OCI-M2 (cell line): ENCODE results near the gene EPSTI1.
"Not testable (repeated sequence)": the region's sequence is repeated elsewhere in the genome, so short reads cannot be mapped to it uniquely, and the experiment has no call there.

ENCODE experiments used
- DNase-seq: peaks from one replicate; lab custom pipeline; 2025; ENCODE audit not compliant: unreplicated experiment; lab: John Stamatoyannopoulos, UW

EPSTI1 gene, protein sequence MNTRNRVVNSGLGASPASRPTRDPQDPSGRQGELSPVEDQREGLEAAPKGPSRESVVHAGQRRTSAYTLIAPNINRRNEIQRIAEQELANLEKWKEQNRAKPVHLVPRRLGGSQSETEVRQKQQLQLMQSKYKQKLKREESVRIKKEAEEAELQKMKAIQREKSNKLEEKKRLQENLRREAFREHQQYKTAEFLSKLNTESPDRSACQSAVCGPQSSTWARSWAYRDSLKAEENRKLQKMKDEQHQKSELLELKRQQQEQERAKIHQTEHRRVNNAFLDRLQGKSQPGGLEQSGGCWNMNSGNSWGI

DNA sequence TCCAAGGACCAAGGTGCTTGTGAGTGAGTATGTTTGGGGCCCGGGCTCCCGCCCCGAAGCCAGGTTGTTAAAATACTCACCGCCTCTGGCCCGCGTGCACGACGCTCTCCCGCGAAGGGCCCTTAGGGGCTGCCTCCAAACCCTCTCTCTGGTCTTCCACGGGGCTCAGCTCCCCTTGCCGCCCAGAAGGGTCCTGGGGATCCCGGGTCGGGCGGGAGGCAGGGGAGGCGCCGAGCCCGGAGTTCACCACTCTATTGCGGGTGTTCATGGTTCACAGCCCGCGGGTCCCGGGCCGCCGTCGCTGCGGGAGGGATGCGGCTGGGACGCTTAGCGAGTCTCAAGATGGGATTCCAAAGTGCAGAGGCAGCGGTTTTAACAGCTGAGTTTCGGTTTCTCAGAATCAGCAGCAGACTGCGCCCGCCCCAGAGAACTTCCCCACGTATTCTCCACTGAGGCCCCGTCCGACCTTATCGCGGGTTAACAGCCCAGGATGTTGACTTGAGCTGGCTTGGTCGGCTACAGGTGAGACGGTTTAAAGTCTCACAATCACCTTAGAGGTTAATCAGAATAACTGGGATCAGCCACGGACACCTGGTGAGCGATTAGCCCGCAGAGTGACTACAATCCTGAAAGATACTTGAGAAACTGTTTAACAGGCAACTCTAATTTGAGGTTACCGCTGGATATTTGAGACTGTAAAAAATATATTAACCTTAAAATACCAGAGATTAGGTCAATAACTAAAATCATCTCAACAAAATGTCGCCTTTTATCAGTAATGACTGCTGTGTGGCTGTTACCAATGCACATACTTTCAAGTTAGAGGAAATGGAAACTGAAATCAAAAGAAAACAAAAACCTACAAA, at the start of gene EPSTI1:
Gene EPSTI1, minus strand, starts transcription at position 344 of the 866 bp plus-strand sequence. Its CDS starts 76 bp downstream, at position 268.
- DNase-seq: no peak

DNA sequence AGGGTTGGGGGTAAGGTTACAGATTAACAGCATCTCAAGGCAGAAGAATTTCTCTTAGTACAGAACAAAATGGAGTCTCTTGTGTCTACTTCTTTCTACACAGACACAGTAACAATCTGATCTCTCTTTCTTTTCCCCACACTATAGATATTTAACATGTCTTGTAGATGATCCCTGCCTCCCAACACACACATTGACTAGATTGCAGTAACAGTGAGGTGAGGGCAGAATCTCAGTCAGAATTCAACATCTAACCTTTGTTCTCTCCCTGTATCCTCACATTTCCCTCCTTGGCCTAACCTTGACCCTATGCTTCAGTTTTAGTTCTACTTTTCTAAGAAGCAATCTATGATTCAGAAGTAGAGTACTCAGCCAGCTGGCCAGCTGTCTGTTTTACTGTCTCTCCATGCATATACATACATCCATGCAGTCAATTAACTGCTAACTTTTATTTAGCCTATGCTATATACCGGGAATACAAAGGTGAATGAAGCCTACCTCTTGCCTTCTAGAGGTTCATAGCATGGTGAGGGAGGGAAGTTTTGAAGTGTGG, 49.4 kb upstream of the EPSTI1 start:
- no peak for DNase-seq

DNA sequence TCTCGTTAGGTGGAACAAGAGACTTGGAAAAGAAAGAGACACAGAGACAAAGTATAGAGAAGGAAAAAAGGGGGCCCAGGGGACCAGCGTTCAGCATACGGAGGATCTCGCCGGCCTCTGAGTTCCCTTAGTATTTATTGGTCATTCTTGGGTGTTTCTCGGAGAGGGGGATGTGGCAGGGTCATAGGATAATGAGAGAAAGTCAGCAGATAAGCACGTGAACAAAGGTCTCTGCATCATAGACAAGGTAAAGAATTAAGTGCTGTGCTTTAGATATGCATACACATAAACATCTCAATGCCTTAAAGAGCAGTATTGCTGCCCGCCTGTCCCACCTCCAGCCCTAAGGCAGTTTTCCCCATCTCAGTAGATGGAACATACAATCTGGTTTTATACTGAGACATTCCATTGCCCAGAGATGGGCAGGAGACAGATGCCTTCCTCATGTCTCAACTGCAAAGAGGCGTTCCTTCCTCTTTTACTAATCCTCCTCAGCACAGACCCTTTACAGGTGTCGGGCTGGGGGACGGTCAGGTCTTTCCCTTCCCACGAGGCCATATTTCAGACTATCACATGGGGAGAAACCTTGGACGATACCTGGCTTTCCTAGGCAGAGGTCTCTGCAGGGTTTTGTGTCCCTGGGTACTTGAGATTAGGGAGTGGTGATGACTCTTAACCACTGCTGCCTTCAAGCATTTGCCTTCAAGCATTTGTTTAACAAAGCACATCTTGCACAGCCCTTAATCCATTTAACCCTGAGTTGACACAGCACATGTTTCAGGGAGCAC, 48.7 kb upstream of the EPSTI1 start:
- not testable (repeated sequence) for DNase-seq

DNA sequence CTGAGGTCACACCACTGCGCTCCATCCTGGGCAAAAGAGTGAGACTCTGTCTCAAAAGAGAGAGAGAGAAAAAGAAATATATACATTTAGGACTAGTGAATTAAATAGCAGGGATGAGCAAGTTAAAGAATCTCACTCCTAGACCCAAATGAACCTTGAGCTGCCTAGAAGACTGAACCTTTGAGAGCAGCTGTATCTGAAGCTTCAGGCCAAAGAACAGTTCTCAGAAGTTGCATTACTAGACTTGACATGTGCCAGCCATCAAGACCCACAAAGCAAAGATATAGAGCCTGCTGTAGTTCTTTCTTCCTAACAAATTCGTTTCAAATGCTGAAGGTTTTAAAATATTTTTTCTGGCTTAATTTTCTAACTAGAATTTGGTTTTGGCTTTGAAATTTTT, 47.9 kb upstream of the EPSTI1 start:
- DNase-seq: no peak

DNA sequence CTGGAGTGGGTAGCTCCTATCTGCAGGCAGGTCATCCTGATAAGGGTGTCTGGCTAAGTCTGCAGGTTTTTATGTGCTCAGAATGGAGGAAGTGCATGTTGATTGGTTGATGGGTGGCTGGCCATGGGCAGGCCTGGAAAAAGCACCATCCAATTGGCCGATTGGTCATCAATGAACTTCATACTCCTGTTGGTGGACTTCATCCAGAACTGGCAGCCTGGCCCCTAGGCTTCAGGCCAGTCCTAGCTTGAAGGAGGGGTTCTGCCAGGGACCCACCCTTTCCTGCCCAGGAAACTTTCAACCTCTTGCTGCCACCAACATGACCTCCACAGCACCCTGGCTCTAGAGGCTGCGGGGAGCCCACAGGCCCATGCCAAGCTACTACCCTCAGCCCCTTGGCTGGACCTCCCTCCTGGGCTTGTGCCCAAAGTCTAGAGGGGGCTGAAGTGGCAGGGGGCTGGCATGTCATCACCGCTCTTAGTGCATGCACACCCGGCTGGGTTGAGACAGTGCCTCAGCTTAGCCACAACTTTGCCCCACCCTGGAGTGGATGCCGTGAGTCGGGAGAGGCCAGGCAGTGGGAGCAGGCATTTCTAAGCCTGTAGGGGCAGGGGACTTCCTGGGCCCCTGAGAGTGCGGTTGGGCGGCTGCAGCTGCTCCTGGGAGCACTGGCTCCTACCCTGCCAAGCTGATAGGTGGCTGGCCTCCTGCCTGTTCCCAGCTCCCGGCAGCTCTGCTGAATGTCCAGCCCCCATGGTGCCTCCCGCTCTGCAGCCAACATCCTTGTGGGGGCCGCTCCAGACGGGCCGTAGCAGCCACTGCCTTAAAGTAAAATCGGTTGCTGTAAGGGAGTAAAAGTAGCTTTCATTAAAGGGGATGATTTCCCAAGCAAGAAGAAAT, 44.6 kb upstream of the EPSTI1 start:
- no peak for DNase-seq

DNA sequence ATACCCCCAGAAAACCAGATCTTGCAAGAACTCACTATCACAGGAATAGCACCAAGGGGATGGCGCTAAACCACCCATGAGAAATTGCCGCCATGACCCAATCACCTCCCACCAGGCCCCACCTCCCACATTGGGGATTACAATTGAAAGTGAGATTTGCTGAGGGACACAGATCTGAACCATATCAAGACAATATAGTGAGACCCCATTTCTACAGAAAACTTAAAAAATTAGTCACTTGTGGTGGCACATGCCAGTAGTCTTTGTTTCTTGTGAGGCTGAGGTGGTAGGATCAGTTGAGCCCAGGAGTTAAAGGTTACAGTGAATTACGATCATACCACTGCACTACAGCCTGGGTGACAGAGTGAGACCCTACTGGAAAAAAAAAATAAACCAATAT, 41.0 kb upstream of the EPSTI1 start:
- no peak for DNase-seq

DNA sequence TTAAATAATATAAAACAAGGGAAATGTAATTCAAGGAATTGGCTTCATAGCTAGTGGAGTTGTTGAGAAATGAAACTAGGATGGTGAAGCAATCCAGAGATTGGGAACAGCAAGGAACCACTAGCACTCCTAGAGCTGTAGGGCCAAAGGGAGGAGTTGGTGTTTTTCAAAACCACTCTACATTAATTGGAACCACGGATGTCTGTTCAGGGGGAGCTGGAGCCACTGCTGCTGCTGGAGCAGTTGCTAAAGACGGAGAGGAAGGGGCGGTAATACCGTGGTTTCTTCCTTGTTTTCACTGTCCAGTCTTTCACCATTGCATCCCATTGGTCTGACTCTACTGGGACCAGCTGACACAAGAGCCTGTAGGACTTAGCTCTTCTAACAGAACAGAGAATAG, 39.8 kb upstream of the EPSTI1 start:
- DNase-seq: no peak

DNA sequence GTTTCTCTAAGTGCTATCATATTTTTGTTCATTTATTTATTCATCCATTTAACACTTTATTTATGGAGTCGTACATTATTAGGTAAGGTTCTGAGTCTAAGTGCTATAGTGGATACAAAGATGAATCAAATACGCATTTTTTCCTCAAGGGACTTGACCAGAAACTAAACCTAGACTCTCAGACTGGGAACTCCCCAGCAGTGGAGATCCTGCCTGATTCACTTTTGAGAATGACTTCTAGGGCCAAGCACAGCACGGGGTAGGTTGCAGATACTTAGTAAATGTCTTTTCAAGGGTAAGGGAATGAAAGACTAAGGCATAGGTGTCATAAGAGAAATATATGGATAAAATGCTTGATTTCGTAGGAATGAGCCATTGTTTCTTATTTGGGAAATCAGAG, 38.5 kb upstream of the EPSTI1 start:
- no peak for DNase-seq

DNA sequence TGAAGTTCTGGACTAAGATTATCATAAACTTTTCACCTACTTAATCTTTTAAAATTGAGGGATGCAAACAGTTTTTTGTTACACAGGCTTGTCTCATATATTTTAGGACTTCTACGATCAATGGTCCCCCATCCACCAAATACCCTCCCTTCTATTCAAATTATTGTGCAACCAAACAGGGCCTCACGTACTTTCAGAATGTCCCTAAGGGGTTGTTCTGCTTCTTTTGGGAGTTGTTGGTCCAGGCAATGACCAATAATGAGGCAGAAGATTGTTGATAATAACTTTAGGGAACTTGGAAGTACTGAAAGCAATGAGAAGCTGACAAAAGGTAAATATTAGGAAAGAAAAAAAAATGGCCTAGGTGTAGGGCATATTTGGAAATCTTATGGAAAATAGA, 34.2 kb upstream of the EPSTI1 start:
- no peak for DNase-seq

DNA sequence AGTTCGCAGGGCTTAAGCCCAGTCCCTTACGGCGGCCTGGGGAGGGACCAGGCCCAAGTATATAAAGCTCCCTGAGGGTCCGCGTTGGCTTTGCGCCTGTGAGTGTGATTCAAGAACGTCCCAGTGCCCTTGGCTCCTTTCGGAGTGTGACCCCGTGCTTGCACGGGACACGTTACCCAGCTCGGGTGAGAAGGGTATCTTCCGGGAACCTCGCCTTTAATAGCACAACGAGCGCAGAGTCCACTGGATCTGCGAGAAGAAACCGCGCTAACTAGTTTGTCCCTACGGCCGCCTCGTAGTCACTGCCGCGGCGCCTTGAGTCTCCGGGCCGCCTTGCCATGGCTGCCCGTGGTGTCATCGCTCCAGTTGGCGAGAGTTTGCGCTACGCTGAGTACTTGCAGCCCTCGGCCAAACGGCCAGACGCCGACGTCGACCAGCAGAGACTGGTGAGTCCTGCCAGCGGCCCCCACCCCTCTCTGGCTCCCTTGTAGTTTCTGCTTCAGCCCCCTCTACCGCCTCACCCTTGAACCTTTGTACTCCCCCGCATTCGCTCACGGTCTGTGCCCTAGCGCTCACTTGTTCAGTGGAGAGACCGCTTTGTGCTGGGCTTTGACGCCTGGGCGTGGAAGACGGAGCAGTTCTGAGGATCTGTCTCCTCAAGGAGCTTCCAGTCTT, 31.4 kb upstream of the EPSTI1 start, which contains the start of gene DNAJC15:
Gene DNAJC15, plus strand, starts transcription at position 298 of the 675 bp plus-strand sequence. Its CDS starts 41 bp downstream, at position 339.
- peak; percentile 22 for DNase-seq

DNA sequence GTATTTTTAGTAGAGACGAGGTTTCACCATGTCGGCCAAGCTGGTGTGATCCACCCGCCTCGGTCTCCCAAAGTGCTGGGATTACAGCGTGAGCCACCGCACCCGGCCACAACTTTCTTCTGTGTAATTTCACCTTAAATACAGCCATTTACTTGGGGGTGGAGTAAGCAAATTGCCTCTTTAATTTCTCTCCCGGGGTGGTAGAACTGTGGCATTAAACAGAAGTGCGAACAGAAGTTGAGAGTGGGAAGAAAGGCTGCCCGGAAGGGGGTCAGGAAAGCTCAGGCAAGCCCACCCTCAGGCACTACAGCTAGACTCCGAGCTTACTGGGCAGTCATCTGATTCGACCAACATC, 30.9 kb upstream of the EPSTI1 start:
- DNase-seq: no peak

DNA sequence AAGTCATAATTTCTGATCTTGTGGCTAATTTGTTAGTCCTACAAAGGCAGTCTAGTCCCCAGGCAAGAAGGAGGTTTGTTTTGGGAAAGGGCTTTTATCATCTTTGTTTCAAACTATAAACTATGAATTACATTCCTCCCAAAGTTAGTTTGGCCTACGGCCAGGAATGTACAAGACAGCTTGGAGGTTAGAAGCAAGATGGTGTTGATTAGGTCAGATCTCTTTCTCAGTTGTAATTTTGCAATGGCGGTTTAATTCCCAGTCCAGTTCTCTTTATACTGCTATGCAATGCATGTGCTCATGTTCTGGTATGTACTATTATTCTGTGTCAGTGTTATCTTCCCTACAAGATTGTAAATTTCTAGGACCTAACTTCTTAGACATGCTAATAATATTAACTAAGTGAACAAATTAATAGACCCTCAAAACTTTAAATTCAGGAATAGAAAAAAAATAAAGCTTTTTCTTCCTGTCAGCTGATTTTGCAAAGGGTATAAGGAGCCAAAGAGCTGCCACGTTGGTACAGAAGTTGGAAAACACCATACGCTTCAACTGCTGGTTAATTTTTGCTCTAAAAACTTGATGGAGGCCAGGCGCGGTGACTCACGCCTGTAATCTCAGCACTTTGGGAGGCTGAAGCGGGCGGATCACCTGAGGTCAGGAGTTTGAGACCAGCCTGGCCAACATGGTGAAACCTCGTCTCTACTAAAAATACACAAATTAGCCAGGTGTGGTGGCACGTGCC, 30.1 kb upstream of the EPSTI1 start:
- DNase-seq: no peak

DNA sequence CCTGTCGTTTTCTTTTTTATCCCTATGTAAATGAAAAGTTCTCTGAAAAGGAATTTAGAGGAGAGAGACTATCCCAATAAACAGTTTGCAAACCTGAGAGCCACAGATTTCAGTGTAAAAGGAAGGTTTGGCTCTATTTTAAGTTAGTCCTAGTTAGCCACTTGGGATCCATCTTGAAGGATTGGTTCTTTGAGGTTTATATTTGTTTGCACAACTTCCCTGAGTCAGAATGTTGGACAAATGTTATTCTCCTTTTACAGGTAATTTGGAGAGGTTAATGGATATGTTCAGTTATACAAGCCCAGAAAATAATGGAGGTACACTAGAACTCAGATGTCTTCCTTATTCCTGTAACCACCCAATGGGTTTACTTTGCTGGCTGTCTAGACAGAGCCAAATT, 28.8 kb upstream of the EPSTI1 start:
- no peak for DNase-seq

DNA sequence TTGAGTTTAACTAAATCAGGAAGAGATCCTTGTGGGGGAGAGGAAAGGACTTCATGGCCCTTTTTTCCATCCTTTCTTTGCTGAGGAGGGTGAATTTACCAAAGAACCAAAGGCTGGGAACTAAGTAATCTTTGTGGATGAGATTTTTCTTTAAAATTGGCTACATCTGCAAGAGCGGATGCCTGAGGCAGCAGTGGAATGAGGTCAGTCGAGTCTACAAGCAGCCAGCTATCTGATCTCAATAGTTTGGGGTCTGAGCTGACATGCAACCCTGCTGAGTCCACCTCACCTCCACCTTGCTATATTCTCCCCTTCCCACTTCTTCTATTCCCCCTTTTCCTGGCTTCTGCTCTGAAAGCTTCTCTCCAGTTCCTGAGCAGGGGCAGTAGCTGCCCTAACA, 27.8 kb upstream of the EPSTI1 start:
- no peak for DNase-seq

DNA sequence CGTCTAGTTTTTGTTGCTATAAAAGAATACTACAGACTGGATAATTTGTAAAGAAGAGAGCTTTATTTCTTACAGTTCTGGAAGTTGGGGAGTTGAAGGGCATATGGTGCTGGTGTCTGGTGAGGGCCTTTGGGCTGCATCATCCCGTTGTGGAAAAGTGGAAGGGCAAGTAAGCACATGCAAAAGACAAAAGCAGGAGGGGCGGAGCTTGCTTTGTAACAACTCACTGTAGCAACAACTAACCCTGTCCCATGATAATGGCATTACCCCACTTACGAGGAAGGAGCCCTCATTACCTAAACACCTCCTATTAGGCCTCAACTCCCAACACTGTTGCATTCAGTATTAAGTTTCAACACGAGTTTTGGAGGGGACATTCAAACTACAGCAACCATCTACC, 24.2 kb upstream of the EPSTI1 start:
- DNase-seq: no peak

DNA sequence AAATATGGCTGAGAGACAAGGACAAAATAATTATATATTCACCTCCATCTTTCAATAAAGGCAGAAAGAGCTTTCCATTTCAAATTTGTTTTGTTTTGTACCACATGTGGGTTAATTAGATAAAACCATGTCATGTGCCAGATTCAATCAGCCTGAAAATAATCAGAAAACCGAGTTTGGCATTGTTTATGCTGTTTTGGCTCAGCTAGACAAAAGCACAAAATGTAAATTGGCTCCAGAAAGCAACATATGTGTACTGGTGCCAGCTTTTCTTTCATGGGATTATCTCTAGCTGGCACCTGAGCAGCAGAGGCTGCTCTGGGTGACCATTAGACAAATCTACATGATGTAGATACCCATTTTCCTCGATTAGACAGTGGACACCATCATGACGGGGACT, 22.1 kb upstream of the EPSTI1 start:
- DNase-seq: no peak

DNA sequence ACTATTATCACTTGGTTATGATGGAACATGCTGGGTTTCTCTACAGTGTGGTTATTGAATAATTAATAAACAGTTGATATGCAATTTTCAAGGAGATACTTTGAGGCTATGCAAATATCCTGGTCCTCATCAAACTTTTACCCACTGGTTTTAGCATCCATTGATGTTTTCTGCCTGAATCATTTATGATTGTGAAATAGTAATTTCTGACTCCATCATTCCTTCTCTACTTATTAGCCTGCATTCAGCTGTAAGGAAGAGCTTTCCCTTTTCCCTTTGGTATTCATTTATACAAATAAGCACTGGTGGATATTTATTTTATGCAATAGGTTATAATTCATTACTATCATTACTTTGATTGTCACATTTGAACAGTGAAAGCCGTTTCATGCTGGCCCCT, 17.5 kb upstream of the EPSTI1 start:
- no peak for DNase-seq

DNA sequence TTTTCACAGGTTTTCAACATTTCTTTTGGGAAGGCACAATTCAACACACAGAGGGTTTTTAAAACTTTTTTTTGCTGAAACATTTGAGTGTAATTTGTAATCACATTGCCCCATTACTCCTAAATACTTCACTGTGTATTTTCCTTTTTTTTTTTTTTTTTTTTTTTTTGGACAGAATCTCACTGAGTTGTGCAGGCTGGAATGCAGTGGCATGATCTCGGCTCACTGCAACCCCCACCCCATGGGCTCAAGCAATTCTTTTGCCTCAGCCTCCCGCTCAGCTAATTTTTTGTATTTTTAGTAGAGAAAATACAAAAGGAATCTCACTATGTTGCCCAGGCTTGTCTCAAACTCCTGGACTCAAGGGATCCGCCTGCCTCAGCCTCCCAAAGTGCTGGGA, 16.6 kb upstream of the EPSTI1 start:
- DNase-seq: no peak
